Measurements from ENCODE around the gene HLCS.

The HLCS gene

GRCh38 chr21:36756527-36756926, 209.9 kb downstream of the HLCS start:
- Histone ChIP-seq H3K27me3 (ENCODE audit: insufficient read depth, low read length, poor library complexity, severe bottlenecking) (no peaks in the 10 kb centered on the region), H3F3A (ENCODE audit: low read depth) (peaks cover 4% of the 10 kb centered on the region; the same call in 1 of the 2 replicates), H3K9me3 (ENCODE audit: insufficient read depth, low read depth, low read length) (no peaks in the 10 kb centered on the region), H3K4me3 (ENCODE audit: low read length, poor library complexity, severe bottlenecking) (no peak overlapping the region), H4K20me1 (ENCODE audit: insufficient read depth, low read length, poor library complexity, severe bottlenecking) (no peaks in the 10 kb centered on the region), H3K9me2 (replicated peaks; ENCODE audit: low read depth, low read length) (no peaks in the 10 kb centered on the region), H3K36me3 (ENCODE audit: insufficient read depth, low read length) (no peaks in the 10 kb centered on the region), H3K4me2 (ENCODE audit: low read depth, low read length, poor library complexity, severe bottlenecking) (no peak overlapping the region), H3K9ac (ENCODE audit: low read depth, low read length, poor library complexity, severe bottlenecking) (no peak overlapping the region), H2AFZ (ENCODE audit: low read length) (no peak overlapping the region), H3K79me2 (ENCODE audit: insufficient read depth, low read length) (no peaks in the 10 kb centered on the region), H3K4me1 (ENCODE audit: insufficient read depth, low read length, poor library complexity, severe bottlenecking) (peaks cover 49% of the 10 kb centered on the region)
- TF ChIP-seq, protein P1, sequence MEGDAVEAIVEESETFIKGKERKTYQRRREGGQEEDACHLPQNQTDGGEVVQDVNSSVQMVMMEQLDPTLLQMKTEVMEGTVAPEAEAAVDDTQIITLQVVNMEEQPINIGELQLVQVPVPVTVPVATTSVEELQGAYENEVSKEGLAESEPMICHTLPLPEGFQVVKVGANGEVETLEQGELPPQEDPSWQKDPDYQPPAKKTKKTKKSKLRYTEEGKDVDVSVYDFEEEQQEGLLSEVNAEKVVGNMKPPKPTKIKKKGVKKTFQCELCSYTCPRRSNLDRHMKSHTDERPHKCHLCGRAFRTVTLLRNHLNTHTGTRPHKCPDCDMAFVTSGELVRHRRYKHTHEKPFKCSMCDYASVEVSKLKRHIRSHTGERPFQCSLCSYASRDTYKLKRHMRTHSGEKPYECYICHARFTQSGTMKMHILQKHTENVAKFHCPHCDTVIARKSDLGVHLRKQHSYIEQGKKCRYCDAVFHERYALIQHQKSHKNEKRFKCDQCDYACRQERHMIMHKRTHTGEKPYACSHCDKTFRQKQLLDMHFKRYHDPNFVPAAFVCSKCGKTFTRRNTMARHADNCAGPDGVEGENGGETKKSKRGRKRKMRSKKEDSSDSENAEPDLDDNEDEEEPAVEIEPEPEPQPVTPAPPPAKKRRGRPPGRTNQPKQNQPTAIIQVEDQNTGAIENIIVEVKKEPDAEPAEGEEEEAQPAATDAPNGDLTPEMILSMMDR (conservative IDR thresholded peaks at IDR 0.05; ENCODE audit: low read length) = no peak
- no peak for TF ChIP-seq EZH2phosphoT487 (IDR thresholded peaks at IDR 0.05; ENCODE audit: borderline replicate concordance)

DNA sequence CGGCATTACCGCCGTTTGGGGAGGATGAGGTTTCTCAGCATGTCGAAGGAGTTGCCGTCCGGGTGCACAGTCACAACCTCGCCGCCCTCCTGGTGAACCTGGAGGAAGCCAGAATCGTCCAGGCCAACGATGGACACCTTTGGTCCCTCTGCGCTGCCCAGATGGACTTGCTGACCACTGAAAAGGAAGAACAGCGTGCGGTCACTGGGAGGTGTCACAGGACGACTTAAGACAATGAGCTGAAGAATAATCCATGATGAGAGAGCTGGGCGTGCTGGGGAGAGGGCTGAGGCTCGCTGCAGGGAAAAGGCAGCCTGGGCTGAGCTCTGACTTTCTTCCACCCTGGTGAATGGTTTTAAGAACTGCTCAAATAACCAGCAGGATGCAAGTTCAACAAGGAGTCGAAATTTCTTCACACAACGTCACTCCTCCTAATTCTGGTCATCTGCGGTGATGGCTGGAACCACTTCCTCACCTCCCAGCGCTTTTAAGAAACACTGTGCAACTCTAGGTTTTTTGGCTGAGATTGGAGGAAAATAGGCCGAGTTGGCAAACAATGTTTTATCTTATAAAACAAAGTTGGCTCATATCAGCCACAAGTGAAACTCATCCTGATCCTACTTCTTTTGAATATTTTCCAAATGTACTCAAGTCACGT, 212.1 kb downstream of the HLCS start:
- Histone ChIP-seq H2AFZ (ENCODE audit: low read length) (no peak overlapping the region), H3K4me2 (ENCODE audit: low read depth, low read length, poor library complexity, severe bottlenecking) (no peak overlapping the region), H3K9me3 (ENCODE audit: insufficient read depth, low read depth, low read length) (no peaks in the 10 kb centered on the region), H4K20me1 (ENCODE audit: insufficient read depth, low read length, poor library complexity, severe bottlenecking) (no peaks in the 10 kb centered on the region), H3K9me2 (replicated peaks; ENCODE audit: low read depth, low read length) (no peaks in the 10 kb centered on the region), H3K9ac (ENCODE audit: low read depth, low read length, poor library complexity, severe bottlenecking) (no peak overlapping the region), H3K27me3 (ENCODE audit: insufficient read depth, low read length, poor library complexity, severe bottlenecking) (no peaks in the 10 kb centered on the region), H3F3A (ENCODE audit: low read depth) (no peaks in the 10 kb centered on the region), H3K4me3 (ENCODE audit: low read length, poor library complexity, severe bottlenecking) (no peak overlapping the region), H3K36me3 (ENCODE audit: insufficient read depth, low read length) (no peaks in the 10 kb centered on the region), H3K79me2 (ENCODE audit: insufficient read depth, low read length) (no peaks in the 10 kb centered on the region), H3K4me1 (ENCODE audit: insufficient read depth, low read length, poor library complexity, severe bottlenecking) (peaks cover 34% of the 10 kb centered on the region)
- no peak for TF ChIP-seq EZH2phosphoT487 (IDR thresholded peaks at IDR 0.05; ENCODE audit: borderline replicate concordance)
- TF ChIP-seq, protein P1 (conservative IDR thresholded peaks at IDR 0.05; ENCODE audit: low read length) = no peak

DNA sequence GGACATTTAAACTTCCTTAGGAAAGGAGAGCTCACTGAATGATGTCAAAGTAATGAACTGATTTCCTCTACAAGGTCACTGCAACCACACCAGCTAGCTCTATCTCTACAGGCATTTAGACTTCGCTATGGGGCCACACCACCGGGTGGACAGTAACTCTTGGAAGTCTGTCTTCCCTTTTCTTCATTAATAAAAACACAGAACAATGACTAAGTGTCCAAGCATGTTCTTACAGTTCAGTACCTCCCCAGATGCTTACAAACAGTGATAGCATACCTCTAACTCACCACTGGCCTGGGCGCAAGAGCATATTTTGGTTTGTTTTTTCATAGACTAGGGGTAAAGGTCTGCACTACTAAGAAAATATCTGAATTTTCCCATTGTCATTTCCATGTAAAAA, 212.9 kb downstream of the HLCS start:
- H3K4me1 ChIP-seq (ENCODE audit: insufficient read depth, low read length, poor library complexity, severe bottlenecking) = peaks cover 28% of the 10 kb centered on the region
- H3K79me2 ChIP-seq (ENCODE audit: insufficient read depth, low read length) = no peaks in the 10 kb centered on the region
- no peak overlapping the region for H2AFZ ChIP-seq (ENCODE audit: low read length)
- H3K36me3 ChIP-seq (ENCODE audit: insufficient read depth, low read length) = no peaks in the 10 kb centered on the region
- H4K20me1 ChIP-seq (ENCODE audit: insufficient read depth, low read length, poor library complexity, severe bottlenecking) = no peaks in the 10 kb centered on the region
- no peaks in the 10 kb centered on the region for H3F3A ChIP-seq (ENCODE audit: low read depth)
- H3K4me3 ChIP-seq (ENCODE audit: low read length, poor library complexity, severe bottlenecking) = no peak overlapping the region
- TF ChIP-seq, protein P1 (conservative IDR thresholded peaks at IDR 0.05; ENCODE audit: low read length) = no peak
- no peak for TF ChIP-seq EZH2phosphoT487 (IDR thresholded peaks at IDR 0.05; ENCODE audit: borderline replicate concordance)
- H3K27me3 ChIP-seq (ENCODE audit: insufficient read depth, low read length, poor library complexity, severe bottlenecking) = no peaks in the 10 kb centered on the region
- no peak overlapping the region for H3K9ac ChIP-seq (ENCODE audit: low read depth, low read length, poor library complexity, severe bottlenecking)
- no peaks in the 10 kb centered on the region for H3K9me3 ChIP-seq (ENCODE audit: insufficient read depth, low read depth, low read length)
- H3K4me2 ChIP-seq (ENCODE audit: low read depth, low read length, poor library complexity, severe bottlenecking) = no peak overlapping the region
- no peaks in the 10 kb centered on the region for H3K9me2 ChIP-seq (replicated peaks; ENCODE audit: low read depth, low read length)

Data from Loucy (cell line).